ENCODE results near the gene KCNK10.

GRCh38 chr14:88209273-88209672, 113.8 kb downstream of the KCNK10 start:
- no peak for TF ChIP-seq CTCF (IDR thresholded peaks at IDR 0.05)
- TF ChIP-seq POLR2A (IDR thresholded peaks at IDR 0.05): no peak

Data from lower leg skin (tissue), 3 donors.